GM12878 (cell line): Measurements from ENCODE around the gene FGGY. TPM values are rescaled to one million over a fixed set of nuclear protein-coding genes. Genes with fewer than 3 reads are reported as not detected.

ENCODE experiments used
- ATAC-seq: fragments of 200-7000 bp; cut with Tn5 transposase; 3 replicates; pipeline ENCODE4 v1.9.1; 2020; ENCODE audit warnings: mild to moderate bottlenecking, moderate library complexity
- BruUV-seq: library from RNA; stranded (reverse); fragments of 400-500 nt; replicated peaks from 2 replicates; lab custom pipeline; 2021; lab: Mats Ljungman, UMichigan
- CTCF ChIA-PET: fragments of 300-600 bp; sonication (Branson Sonifier 250); formaldehyde crosslinking; extraction: SDS; loops from one replicate; lab custom pipeline; 2021; ENCODE audit warnings: inconsistent platforms; lab: Yijun Ruan, JAX
- POLR2A ChIA-PET: fragments of 350-600 bp; formaldehyde crosslinking; extraction: SDS; loops from one replicate; lab custom pipeline; 2021; ENCODE audit warnings: inconsistent platforms; lab: Charles Lee
- RAD21 ChIA-PET: fragments of 300-600 bp; sonication (Branson Sonifier 250); formaldehyde crosslinking; loops from one replicate; lab custom pipeline; 2023; ENCODE audit warnings: antibody characterized with exemption; ENCODE audit not compliant: unreplicated experiment; lab: Charles Lee
- SMC1A ChIA-PET: fragments of 300-600 bp; sonication (Branson Sonifier 250); formaldehyde crosslinking; loops from one replicate; lab custom pipeline; 2023; ENCODE audit not compliant: unreplicated experiment, uncharacterized antibody; lab: Charles Lee
- DNase-seq: peaks from one replicate; pipeline ENCODE4 v3.0.0-alpha.2; 2011; ENCODE audit warnings: low read depth, low spot score
- FAIRE-seq: peaks from 3 replicates; lab custom pipeline; 2011; peaks lifted over from hg19 to GRCh38; lab: Jason Lieb, UNC
- H2AFZ ChIP-seq: 2 replicates; pipeline ENCODE4 v1.6.0; 2011; ENCODE audit warnings: low read depth, low read length, control low read depth; ENCODE audit not compliant: control insufficient read depth
- H3K27ac ChIP-seq: 2 replicates; pipeline ENCODE4 v1.5.1; 2011; ENCODE audit warnings: control low read depth; ENCODE audit not compliant: control insufficient read depth, insufficient read depth
- H3K27me3 ChIP-seq, 2 experiments: replicated peaks in 1 of 2; 2 replicates each; pipeline versions ENCODE4 v1.6.0 to v1.6.1; 2011; ENCODE audit warnings: low read length in 1 of 2; ENCODE audit not compliant: control insufficient read depth in 2 of 2, insufficient read depth in 2 of 2
- H3K36me3 ChIP-seq, 2 experiments: 2 replicates each; pipeline ENCODE4 v1.5.1; 2011; ENCODE audit warnings: low read length in 1 of 2; ENCODE audit not compliant: control insufficient read depth in 2 of 2, insufficient read depth in 2 of 2
- H3K4me1 ChIP-seq: 2 replicates; pipeline ENCODE4 v1.6.1; 2011; ENCODE audit warnings: mild to moderate bottlenecking, low read length, moderate library complexity, mixed read lengths; ENCODE audit not compliant: control insufficient read depth, insufficient read depth
- H3K4me2 ChIP-seq: 2 replicates; pipeline ENCODE4 v1.6.0; 2011; ENCODE audit warnings: control low read depth; ENCODE audit not compliant: control insufficient read depth, insufficient read depth
- H3K4me3 ChIP-seq: fragments of 200-600 bp; sonication (generic); 2 replicates; pipeline ENCODE4 v1.5.1; 2016
- H3K79me2 ChIP-seq: 2 replicates; pipeline ENCODE4 v1.6.0; 2011; ENCODE audit warnings: low read length; ENCODE audit not compliant: control insufficient read depth, insufficient read depth
- H3K9ac ChIP-seq: 2 replicates; pipeline ENCODE4 v1.8.0; 2011; ENCODE audit warnings: low read length, control low read depth, mixed read lengths; ENCODE audit not compliant: control insufficient read depth, insufficient read depth
- H3K9me3 ChIP-seq: replicated peaks from 3 replicates; pipeline ENCODE4 v1.5.1; 2011; ENCODE audit warnings: mild to moderate bottlenecking, low read length; ENCODE audit not compliant: control insufficient read depth, insufficient read depth
- H4K20me1 ChIP-seq: 2 replicates; pipeline ENCODE4 v1.6.0; 2011; ENCODE audit not compliant: control insufficient read depth, insufficient read depth
- CEBPB ChIP-seq, 2 experiments: fragments of 150-350 bp in 1 of 2; IDR thresholded peaks; 2 replicates each; pipeline ENCODE4 v1.6.1; 2012 to 2014; ENCODE audit warnings: low read depth in 2 of 2, low read length in 2 of 2, borderline replicate concordance in 1 of 2, inconsistent platforms in 1 of 2
- NFYA ChIP-seq: IDR thresholded peaks from 2 replicates; pipeline ENCODE4 v1.6.1; 2011; ENCODE audit warnings: low read depth, mild to moderate bottlenecking, low read length, improper control_type of control experiment, borderline replicate concordance
- NR2C2 ChIP-seq: IDR thresholded peaks from 2 replicates; pipeline ENCODE4 v1.6.1; 2011; ENCODE audit warnings: borderline replicate concordance, low read depth; ENCODE audit not compliant: control insufficient read depth, insufficient read length
- STAT1 ChIP-seq: fragments of 450-650 bp; conservative IDR thresholded peaks from 2 replicates; pipeline ENCODE4 v1.6.1; 2014; ENCODE audit warnings: antibody characterized with exemption, mild to moderate bottlenecking
- ZBED1 ChIP-seq: IDR thresholded peaks from 2 replicates; pipeline ENCODE4 v1.6.1; 2016; ENCODE audit warnings: borderline replicate concordance
- ZNF207 ChIP-seq: fragments of 450-650 bp; IDR thresholded peaks from 2 replicates; pipeline ENCODE4 v1.6.1; 2014; ENCODE audit warnings: antibody characterized with exemption, mild to moderate bottlenecking, borderline replicate concordance
- ZNF24 ChIP-seq: fragments of 450-650 bp; IDR thresholded peaks from 2 replicates; pipeline ENCODE4 v1.6.1; 2017; ENCODE audit warnings: antibody characterized with exemption, mild to moderate bottlenecking
- WGBS: methylation state at CpG from one replicate; pipeline ENCODE4 v1.1.6; 2016; ENCODE audit warnings: low lambda C conversion rate; ENCODE audit not compliant: insufficient replicate concordance, insufficient coverage; ENCODE audit errors: missing lambda C conversion rate; 5-methylcytosine and 5-hydroxymethylcytosine counted together
- in situ Hi-C: fragments of 300-500 bp; cut with MboI; formaldehyde crosslinking; loops from 9 replicates; pipeline ENCODE4 v1.14.3; 2018; ENCODE audit warnings: mixed read lengths
- intact Hi-C: fragments of 100-400 bp; cut with micrococcal nuclease; formaldehyde crosslinking; loops from one replicate; pipeline ENCODE4 v1.14.2; 2022; ENCODE audit not compliant: unreplicated experiment
- polyA plus RNA-seq, 11 experiments: library from polyadenylated mRNA; depleted of rRNA in 4 of 11; unstranded in 6 of 11; stranded (reverse) in 5 of 11; fragments of >200 nt; fragmentation: Nextera tagmentation in 4 of 11; fragmentation: Illumina TruSeq in 1 of 11; extraction: Ambion mirVana in 4 of 11; extraction: Trizol in 1 of 11; gene quantifications; 1 replicate in 1 of 11; 2 replicates in 10 of 11; pipeline versions ENCODE4 v1.2.1 to v1.2.3, GENCODE V29; 2011 to 2016; ENCODE audit warnings: inconsistent platforms in 2 of 11, missing spikeins in 2 of 11, low read depth in 1 of 11
- total RNA-seq, 4 experiments: library from RNA; depleted of rRNA in 3 of 4; stranded (reverse); fragments of >200 nt in 3 of 4; fragmentation: Illumina TruSeq in 1 of 4; extraction: Trizol in 1 of 4; gene quantifications; 2 replicates each; pipeline versions ENCODE4 v1.2.1 to v1.2.3, GENCODE V29; 2013 to 2021
- TF ChIP-seq, protein P1 (sequence below): fragments of 450-650 bp; IDR thresholded peaks from 2 replicates; pipeline ENCODE4 v1.6.1; 2018; ENCODE audit warnings: borderline replicate concordance, mild to moderate bottlenecking; ENCODE audit not compliant: partially characterized antibody
- TF ChIP-seq, protein P2 (sequence below), 3 experiments: IDR thresholded peaks in 2 of 3; conservative IDR thresholded peaks in 1 of 3; 2 replicates each; pipeline ENCODE4 v1.5.1; 2011; ENCODE audit warnings: low read depth in 3 of 3, low read length in 3 of 3, mild to moderate bottlenecking in 3 of 3, control low read depth in 2 of 3, moderate library complexity in 2 of 3, inconsistent platforms in 1 of 3, mixed read lengths in 1 of 3; ENCODE audit not compliant: control insufficient read depth in 2 of 3, insufficient read depth in 1 of 3; ENCODE audit errors: extremely low read depth in 1 of 3
- TF ChIP-seq, protein P3 (sequence below): fragments of 150-350 bp; IDR thresholded peaks from 2 replicates; pipeline ENCODE4 v1.6.1; 2014; ENCODE audit warnings: mild to moderate bottlenecking, low read depth, low read length
- TF ChIP-seq, protein P4 (sequence below): IDR thresholded peaks from 2 replicates; pipeline ENCODE4 v1.6.1; 2012; ENCODE audit warnings: improper control_type of control experiment, low read depth, low read length; ENCODE audit not compliant: insufficient replicate concordance

FGGY gene
- total and polyA plus RNA-seq, 10 of the 15 experiments (the other 5 are each of a cell fraction or from before 2014, with no cell fraction given) = 6.2 to 11.9 (median 7.5) TPM

DNA sequence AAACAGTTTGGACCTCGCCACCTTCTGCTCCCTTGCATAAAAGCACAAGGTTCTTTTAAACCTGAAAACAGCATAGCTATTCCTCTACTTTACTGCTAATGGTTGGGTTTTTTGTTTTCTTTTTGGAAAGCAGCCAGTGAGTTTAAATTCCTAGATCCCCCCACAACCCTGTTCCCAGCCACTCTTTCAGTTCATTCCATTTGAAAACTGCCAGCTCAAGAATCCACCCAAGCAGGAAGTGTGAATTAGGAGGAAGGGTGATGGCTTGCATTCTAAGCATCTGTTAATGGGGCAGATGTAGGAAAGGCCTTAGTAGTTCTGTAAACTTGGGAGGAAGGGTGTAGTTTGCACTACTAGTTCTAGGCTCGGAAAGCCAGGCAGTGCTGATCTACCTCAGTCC lies 344.9 kb downstream of the FGGY start (continued):
- TF ChIP-seq ZNF24 (no peak), ZNF207 (no peak), ZBED1 (no peak)
- TF ChIP-seq, protein P1, sequence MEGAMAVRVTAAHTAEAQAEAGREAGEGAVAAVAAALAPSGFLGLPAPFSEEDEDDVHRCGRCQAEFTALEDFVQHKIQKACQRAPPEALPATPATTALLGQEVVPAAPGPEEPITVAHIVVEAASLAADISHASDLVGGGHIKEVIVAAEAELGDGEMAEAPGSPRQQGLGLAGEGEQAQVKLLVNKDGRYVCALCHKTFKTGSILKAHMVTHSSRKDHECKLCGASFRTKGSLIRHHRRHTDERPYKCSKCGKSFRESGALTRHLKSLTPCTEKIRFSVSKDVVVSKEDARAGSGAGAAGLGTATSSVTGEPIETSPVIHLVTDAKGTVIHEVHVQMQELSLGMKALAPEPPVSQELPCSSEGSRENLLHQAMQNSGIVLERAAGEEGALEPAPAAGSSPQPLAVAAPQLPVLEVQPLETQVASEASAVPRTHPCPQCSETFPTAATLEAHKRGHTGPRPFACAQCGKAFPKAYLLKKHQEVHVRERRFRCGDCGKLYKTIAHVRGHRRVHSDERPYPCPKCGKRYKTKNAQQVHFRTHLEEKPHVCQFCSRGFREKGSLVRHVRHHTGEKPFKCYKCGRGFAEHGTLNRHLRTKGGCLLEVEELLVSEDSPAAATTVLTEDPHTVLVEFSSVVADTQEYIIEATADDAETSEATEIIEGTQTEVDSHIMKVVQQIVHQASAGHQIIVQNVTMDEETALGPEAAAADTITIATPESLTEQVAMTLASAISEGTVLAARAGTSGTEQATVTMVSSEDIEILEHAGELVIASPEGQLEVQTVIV = no peak

DNA sequence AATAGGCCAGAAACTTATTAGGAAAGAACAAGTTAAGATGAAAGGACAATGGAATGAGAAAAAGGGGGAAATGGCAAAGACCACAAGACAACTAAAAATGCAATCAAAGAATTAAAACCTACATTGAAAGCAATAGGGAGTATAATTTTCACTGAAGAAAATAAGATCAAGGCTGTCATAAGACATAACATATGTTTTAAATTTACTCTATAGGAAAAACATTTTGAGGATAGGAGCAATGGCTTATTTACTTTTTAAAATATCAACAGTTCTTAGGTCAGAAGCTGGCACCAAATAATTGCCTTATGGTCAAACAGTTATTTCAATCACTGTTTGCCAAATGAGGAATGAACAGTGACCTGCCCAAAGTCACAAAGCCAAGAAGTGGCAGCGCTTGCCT lies 346.6 kb downstream of the FGGY start:
- no peak overlapping the region for H3K4me3 ChIP-seq
- no peaks in the 10 kb centered on the region for H4K20me1 ChIP-seq
- H2AFZ ChIP-seq = no peak overlapping the region
- no TSS peak for BruUV-seq
- no peak overlapping the region for H3K9ac ChIP-seq
- DNase-seq (no peak), FAIRE-seq (no peak), ATAC-seq (no peak)
- no peaks in the 10 kb centered on the region for H3K27me3 ChIP-seq
- no peaks in the 10 kb centered on the region for H3K79me2 ChIP-seq
- no peak overlapping the region for H3K27ac ChIP-seq
- ChIA-PET POLR2A (no interaction called here), RAD21 (no interaction called here), CTCF (no interaction called here), SMC1A (no interaction called here)
- H3K9me3 ChIP-seq = no peaks in the 10 kb centered on the region
- no peak overlapping the region for H3K4me2 ChIP-seq
- intact Hi-C loops (no loop called here), in situ Hi-C loops (no loop called here)
- no peaks in the 10 kb centered on the region for H3K4me1 ChIP-seq
- WGBS = 89% methylated on average over 1 of the region's 1 CpG
- no peaks in the 10 kb centered on the region for H3K36me3 ChIP-seq
- no peak for TF ChIP-seq CEBPB (IDR thresholded peaks at IDR 0.05; ENCODE audit: borderline replicate concordance in 1 of 2, low read depth in 2 of 2, low read length in 2 of 2)
- TF ChIP-seq NR2C2 = no peak
- no peak for TF ChIP-seq NFYA
- TF ChIP-seq, protein P2, sequence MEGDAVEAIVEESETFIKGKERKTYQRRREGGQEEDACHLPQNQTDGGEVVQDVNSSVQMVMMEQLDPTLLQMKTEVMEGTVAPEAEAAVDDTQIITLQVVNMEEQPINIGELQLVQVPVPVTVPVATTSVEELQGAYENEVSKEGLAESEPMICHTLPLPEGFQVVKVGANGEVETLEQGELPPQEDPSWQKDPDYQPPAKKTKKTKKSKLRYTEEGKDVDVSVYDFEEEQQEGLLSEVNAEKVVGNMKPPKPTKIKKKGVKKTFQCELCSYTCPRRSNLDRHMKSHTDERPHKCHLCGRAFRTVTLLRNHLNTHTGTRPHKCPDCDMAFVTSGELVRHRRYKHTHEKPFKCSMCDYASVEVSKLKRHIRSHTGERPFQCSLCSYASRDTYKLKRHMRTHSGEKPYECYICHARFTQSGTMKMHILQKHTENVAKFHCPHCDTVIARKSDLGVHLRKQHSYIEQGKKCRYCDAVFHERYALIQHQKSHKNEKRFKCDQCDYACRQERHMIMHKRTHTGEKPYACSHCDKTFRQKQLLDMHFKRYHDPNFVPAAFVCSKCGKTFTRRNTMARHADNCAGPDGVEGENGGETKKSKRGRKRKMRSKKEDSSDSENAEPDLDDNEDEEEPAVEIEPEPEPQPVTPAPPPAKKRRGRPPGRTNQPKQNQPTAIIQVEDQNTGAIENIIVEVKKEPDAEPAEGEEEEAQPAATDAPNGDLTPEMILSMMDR (IDR thresholded peaks at IDR 0.05 in 2 of 3, conservative IDR thresholded peaks at IDR 0.05 in 1 of 3; ENCODE audit: control insufficient read depth in 2 of 3, extremely low read depth in 1 of 3, insufficient read depth in 1 of 3, low read depth in 3 of 3, low read length in 3 of 3) = no peak
- TF ChIP-seq, protein P3, sequence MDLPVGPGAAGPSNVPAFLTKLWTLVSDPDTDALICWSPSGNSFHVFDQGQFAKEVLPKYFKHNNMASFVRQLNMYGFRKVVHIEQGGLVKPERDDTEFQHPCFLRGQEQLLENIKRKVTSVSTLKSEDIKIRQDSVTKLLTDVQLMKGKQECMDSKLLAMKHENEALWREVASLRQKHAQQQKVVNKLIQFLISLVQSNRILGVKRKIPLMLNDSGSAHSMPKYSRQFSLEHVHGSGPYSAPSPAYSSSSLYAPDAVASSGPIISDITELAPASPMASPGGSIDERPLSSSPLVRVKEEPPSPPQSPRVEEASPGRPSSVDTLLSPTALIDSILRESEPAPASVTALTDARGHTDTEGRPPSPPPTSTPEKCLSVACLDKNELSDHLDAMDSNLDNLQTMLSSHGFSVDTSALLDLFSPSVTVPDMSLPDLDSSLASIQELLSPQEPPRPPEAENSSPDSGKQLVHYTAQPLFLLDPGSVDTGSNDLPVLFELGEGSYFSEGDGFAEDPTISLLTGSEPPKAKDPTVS = no peak
- no peak for TF ChIP-seq STAT1
- TF ChIP-seq, protein P4, sequence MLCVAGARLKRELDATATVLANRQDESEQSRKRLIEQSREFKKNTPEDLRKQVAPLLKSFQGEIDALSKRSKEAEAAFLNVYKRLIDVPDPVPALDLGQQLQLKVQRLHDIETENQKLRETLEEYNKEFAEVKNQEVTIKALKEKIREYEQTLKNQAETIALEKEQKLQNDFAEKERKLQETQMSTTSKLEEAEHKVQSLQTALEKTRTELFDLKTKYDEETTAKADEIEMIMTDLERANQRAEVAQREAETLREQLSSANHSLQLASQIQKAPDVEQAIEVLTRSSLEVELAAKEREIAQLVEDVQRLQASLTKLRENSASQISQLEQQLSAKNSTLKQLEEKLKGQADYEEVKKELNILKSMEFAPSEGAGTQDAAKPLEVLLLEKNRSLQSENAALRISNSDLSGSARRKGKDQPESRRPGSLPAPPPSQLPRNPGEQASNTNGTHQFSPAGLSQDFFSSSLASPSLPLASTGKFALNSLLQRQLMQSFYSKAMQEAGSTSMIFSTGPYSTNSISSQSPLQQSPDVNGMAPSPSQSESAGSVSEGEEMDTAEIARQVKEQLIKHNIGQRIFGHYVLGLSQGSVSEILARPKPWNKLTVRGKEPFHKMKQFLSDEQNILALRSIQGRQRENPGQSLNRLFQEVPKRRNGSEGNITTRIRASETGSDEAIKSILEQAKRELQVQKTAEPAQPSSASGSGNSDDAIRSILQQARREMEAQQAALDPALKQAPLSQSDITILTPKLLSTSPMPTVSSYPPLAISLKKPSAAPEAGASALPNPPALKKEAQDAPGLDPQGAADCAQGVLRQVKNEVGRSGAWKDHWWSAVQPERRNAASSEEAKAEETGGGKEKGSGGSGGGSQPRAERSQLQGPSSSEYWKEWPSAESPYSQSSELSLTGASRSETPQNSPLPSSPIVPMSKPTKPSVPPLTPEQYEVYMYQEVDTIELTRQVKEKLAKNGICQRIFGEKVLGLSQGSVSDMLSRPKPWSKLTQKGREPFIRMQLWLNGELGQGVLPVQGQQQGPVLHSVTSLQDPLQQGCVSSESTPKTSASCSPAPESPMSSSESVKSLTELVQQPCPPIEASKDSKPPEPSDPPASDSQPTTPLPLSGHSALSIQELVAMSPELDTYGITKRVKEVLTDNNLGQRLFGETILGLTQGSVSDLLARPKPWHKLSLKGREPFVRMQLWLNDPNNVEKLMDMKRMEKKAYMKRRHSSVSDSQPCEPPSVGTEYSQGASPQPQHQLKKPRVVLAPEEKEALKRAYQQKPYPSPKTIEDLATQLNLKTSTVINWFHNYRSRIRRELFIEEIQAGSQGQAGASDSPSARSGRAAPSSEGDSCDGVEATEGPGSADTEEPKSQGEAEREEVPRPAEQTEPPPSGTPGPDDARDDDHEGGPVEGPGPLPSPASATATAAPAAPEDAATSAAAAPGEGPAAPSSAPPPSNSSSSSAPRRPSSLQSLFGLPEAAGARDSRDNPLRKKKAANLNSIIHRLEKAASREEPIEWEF = no peak
